Measurements from ENCODE around the gene PGBD5. TPM values are rescaled to one million over a fixed set of nuclear protein-coding genes. Genes with fewer than 3 reads are reported as not detected.
"Not testable (repeated sequence)": the region's sequence is repeated elsewhere in the genome, so short reads cannot be mapped to it uniquely, and the experiment has no call there.

PGBD5 gene
- under 0.01 and 0.38 TPM in 2 replicates for total RNA-seq

GRCh38 chr1:230426246-230427093, at the start of gene PGBD5:
Gene PGBD5, minus strand, starts transcription at chr1:230426332. Its CDS starts 404 bp downstream, at chr1:230425928.
- peak; percentile 29 to 71 for DNase-seq (ENCODE audit: low read depth in 2 of 2)

DNA sequence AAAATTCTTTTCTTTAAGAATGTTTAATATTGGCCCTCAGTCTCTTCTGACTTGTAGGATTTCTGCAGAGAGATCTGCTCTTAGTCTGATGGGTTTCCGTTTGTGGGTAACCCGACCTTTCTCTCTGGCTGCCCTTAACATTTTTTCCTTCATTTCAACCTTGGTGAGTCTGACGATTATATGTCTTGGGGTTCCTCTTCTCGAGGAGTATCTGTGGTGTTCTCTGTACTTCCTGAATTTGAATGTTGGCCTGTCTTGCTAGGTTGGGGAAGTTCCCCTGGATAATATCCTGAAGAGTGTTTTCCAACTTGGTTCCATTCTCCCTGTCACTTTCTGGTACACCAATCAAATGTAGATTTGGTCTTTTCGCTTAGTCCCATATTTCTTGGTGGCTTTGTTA, 48.8 kb upstream of the PGBD5 start:
- DNase-seq (ENCODE audit: low read depth in 2 of 2): not testable (repeated sequence)

DNA sequence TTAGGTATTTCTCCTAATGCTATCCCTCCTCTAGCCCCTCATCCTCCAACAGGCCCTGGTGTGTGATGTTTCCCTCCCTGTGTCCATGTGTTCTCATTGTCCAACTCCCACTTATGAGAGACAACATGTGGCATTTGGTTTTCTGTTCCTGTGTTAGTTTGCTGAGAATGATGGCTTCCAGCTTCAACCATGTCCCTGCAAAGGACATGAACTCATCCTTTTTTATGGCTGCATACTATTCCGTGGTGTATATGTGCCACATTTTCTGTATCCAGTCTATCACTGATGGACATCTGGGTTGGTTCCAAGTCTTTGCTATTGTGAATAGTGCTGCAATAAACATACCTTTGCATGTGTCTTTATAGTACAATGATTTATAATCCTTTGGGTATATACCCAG, 44.6 kb upstream of the PGBD5 start:
- not testable (repeated sequence) for DNase-seq (ENCODE audit: low read depth in 2 of 2)

DNA sequence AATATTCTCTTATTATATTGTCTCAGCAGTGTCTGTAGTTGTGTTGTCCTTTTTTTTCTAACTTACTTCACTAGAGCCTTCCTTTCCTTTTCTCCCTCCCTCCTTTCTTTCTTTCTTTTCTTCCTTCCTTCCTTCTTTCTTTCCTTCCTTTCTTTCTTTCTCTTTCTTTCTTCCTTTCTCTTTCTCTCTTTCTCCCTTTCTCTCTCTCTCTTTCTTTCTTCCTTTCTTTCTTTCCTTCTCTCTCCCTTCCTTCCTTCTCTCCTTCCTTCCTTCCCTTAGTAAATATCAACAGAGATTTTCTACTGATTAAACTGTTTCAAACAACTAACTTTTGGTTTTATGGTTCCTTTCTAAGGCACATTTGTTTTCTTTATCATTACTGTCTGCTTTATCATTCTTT, 43.1 kb upstream of the PGBD5 start:
- DNase-seq (ENCODE audit: low read depth in 2 of 2): no peak

- no peak for DNase-seq (ENCODE audit: low read depth in 2 of 2)
These were observed 39.6 kb upstream of the PGBD5 start for GRCh38 chr1:230465691-230466090.

- DNase-seq (ENCODE audit: low read depth in 2 of 2): no peak
These were observed 38.5 kb upstream of the PGBD5 start for GRCh38 chr1:230464671-230465070.

DNA sequence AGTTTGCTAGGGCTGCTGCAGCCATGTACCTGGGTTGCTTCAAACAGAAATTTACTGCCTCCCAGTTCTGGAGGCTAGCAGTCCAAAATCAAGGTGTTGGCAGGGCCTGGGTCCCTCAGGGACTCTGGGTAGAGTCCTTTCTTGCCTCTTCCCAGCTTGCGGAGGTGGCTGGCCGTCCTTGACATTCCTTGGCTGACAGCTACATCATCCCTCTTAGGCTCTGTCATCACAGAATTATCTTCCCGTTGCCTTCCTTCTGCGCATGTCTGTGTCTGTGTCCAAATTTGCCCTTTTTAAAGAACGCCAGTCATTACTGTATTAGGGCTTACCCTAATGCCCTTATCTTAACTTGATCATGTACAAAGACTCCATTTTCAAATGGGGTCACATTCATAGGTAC, 37.6 kb upstream of the PGBD5 start:
- no peak for DNase-seq (ENCODE audit: low read depth in 2 of 2)

GRCh38 chr1:230463326-230463725, 37.2 kb upstream of the PGBD5 start:
- no peak for DNase-seq (ENCODE audit: low read depth in 2 of 2)

GRCh38 chr1:230459465-230459864, 33.3 kb upstream of the PGBD5 start:
- DNase-seq (ENCODE audit: low read depth in 2 of 2): no peak

GRCh38 chr1:230458509-230458908, 32.4 kb upstream of the PGBD5 start:
- peak; percentile 23 to 65 for DNase-seq (ENCODE audit: low read depth in 2 of 2)

DNA sequence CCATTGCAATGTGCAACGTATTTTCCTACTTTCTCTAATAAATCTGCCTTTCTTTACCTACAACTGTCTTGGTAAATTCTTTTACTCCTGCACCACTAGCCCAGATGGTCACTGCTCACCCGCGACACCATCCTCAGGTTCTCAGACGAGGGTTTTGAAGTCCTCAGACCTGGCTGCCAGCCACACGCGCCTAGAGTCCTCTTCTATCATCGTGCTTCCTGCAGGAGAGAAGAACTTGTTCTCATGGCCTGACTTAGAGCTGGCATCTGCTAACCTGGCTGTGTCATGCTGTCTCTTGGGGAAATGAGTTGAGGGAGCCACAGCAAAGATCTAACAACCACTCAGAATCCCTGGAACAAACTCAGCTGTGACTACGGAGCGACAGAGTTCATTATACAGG, 30.3 kb upstream of the PGBD5 start:
- DNase-seq (ENCODE audit: low read depth in 2 of 2): no peak

DNA sequence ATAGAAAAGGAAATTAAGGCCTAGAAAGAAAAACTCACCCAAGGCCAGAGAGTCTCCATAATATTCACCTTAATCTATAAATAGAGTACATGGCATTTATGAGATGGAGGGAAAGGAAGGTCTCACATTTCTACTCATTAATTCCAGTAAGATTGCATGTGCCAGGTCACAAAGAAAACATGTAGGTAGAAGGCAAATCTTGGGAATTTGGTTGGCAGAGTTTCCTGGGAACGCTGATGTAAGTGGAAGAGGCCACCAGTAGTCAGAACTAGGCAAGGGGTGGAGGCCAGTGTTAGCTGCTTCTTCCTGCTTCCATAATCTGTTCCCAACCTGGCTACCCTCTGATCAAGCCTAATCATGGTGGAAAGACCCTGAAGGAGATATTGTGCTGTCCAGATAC, 29.2 kb upstream of the PGBD5 start:
- DNase-seq (ENCODE audit: low read depth in 2 of 2): no peak

- no peak for DNase-seq (ENCODE audit: low read depth in 2 of 2)
These were observed 27.2 kb upstream of the PGBD5 start for GRCh38 chr1:230453377-230453776.

DNA sequence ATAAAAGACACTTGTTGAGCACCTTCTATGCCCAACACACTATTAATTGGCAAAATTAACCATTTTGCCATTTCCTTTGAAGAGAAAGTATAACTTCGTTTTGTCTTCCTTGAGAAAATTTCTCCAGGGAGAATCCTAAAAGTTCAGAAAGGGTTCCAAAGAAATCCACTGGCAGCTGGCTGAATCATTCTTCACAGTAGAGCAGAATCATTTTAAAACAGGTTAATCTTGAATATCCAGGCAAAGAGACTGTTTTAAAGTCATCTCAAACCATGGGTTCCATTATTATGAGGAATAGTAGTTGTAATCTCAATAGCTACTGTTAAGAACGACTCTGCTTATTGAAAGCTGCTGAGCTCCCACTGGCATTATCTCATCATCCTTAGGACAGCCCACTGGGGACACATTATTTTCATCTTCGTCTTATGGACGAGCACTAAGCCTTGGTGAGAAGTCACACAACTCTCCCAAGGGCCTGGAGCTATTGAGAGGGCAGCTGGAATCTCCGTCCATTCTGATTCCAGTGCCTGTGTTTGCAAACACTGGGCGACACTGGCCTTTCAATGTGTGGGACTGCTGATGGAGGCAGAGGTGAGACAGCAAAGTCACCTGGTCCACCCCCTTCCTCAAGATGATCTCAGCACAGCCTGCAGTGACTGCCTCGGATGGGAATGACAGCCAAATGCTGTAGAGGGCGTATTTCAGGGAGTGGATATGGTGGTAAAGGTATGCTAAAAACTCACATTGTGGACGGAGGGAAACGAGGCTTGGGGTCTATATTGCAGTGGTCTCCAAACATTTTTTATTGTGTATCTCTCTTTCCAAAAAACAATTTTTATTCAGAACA, 15.3 kb upstream of the PGBD5 start:
- no peak for DNase-seq (ENCODE audit: low read depth in 2 of 2)

DNA sequence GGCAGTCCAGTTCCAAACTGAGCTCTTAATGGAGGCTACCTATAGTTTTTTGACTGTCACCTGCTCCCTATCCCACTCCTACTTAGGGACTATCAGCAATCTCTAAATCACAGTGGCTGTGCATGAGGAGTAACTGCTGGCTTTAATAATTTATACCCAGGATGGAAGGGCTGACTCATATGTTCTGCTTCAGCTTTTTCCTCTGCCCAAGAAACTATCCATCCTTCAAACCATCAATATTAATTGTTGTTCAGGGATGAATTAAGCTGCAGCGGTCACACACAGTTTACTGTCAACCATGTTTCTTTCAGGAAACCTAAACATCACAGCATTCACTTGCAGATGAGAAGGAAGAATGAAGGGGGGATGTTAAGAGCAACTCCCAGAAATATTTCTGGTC, 9.0 kb upstream of the PGBD5 start:
- DNase-seq (ENCODE audit: low read depth in 2 of 2): no peak

DNA sequence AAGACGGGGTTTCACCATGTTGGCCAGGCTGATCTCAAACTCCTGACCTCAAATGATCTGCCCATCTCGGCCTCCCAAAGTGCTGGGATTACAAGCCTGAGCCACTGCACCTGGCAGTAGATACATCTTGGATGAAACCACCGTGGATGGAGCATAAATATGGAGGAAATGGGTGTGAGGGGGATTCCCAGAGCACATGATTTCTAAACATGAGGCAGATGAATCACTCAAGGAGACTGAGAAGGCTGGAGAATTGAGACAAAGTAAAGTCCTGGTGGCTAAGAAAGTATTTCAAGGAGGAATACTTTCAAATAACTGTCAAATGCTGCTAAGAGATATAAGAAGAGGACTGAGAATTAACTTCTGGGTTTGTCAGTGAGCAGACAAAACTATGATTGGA, 5.4 kb upstream of the PGBD5 start:
- no peak for DNase-seq (ENCODE audit: low read depth in 2 of 2)

- no peak for DNase-seq (ENCODE audit: low read depth in 2 of 2)
These were observed 4.4 kb upstream of the PGBD5 start for GRCh38 chr1:230430499-230430898.

DNA sequence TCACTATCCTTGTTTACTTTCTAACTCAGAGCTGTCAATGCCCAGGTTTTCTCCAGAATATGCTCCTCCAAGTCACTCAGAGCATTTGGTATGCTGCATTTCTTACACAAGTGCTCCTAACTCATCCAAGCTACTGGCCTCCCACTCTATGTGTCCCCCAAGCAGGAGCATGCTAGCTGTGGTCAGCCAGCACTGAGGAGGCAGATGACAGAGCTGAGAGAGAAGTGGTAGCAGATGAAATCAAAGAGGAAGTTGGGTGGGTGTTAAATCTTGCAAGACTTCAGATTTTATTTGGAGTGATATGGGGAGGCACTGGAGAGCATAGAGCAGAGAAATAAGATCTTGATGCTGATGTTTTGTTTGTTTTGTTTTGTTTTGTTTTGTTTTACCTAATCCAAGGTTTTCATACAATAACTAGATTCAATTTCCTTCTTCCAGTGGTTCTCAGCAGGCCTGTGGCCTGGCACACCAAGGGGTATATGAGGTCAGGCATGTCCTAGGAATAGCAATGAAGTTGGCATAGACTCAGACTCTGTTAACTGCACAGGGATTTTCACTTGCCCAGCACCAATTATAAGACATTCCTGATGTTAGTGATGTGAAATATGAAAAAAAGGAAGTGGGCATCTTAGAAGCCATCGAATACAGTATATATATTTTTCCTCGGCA, 3.1 kb upstream of the PGBD5 start:
- no peak for DNase-seq (ENCODE audit: low read depth in 2 of 2)

GRCh38 chr1:230427981-230428380, 1.8 kb upstream of the PGBD5 start:
- no peak for DNase-seq (ENCODE audit: low read depth in 2 of 2)

DNA sequence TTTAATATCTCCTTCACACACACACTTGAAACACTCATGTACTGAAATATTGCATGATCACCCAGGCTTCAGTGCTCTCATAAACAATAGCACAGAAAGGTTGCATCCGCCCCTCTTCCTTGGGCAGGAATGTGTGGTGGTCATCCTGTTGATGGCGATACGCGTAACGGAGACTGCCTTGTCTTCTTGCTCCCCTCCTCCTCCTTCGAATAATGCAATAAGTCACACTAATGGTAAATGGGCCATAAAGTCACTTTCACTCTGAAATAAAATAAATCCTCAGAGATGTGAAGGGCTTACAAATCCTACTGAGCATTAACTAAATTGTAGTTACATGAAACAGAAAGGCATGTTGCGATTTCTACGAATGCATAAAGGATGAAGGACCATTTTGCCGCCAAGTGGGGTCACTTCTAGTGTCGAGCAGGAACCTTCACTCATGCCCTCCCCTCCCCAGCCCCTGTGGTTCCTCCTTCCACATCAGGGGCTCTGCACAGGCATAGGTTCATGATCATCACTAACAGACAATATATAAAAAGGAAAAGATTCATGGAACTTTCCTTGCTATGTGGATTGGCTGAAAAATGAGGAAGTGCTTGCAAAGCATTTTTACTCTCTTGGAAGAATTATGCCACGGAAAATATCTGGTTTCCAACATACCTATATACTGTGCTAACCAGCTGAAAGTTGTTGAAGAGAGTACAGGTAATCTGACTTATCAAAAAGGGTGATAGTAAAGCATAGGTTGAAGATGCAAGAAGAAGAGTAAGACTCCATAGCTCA, 1.2 kb upstream of the PGBD5 start:
- DNase-seq (ENCODE audit: low read depth in 2 of 2): no peak

All from dermis microvascular lymphatic vessel endothelial cell (primary cell).